K562 (cell line): ENCODE measurements around the gene WASF2. TPM values are rescaled to one million over a fixed set of nuclear protein-coding genes. Genes with fewer than 3 reads are reported as not detected.

Source experiments
- EGR1 ChIP-seq: fragments of 450-650 bp; conservative IDR thresholded peaks from 2 replicates; pipeline ENCODE4 v1.6.1; 2017; ENCODE audit warnings: mild to moderate bottlenecking
- GABPB1 ChIP-seq: sonication (generic); formaldehyde crosslinking; IDR thresholded peaks from 2 replicates; pipeline ENCODE4 v1.8.0; 2022; ENCODE audit warnings: mild to moderate bottlenecking, missing genetic modification reagents
- HMGN3 ChIP-seq: IDR thresholded peaks from 2 replicates; pipeline ENCODE4 v1.6.1; 2011; ENCODE audit warnings: borderline replicate concordance, low read depth, mild to moderate bottlenecking, mixed read lengths, low read length; ENCODE audit not compliant: insufficient read length; ENCODE audit errors: extremely low read depth
- IRF1 ChIP-seq: sonication (generic); formaldehyde crosslinking; IDR thresholded peaks from 2 replicates; pipeline ENCODE4 v1.8.0; 2022; ENCODE audit warnings: missing genetic modification reagents, mild to moderate bottlenecking, borderline replicate concordance
- NEUROD1 ChIP-seq: fragments of 150-350 bp; IDR thresholded peaks from 2 replicates; pipeline ENCODE4 v1.6.1; 2014; ENCODE audit warnings: borderline replicate concordance, low read length, low read depth; ENCODE audit not compliant: partially characterized antibody
- NRF1 ChIP-seq, 2 experiments: fragments of 450-650 bp; IDR thresholded peaks in 1 of 2; conservative IDR thresholded peaks in 1 of 2; 2 replicates each; pipeline ENCODE4 v1.6.1; 2014; ENCODE audit warnings: mild to moderate bottlenecking in 2 of 2
- PHF8 ChIP-seq: fragments of 200-600 bp; sonication (generic); IDR thresholded peaks from 2 replicates; pipeline ENCODE4 v1.6.1; 2012; ENCODE audit warnings: mixed run types, mild to moderate bottlenecking, inconsistent platforms, low read length, moderate library complexity, borderline replicate concordance
- PKNOX1 ChIP-seq: fragments of 450-650 bp; IDR thresholded peaks from 2 replicates; pipeline ENCODE4 v1.6.1; 2016
- RAD21 ChIP-seq, 2 experiments: fragments of 250-450 bp in 1 of 2; fragments of 450-650 bp in 1 of 2; sonication (Bioruptor Pico) in 1 of 2; formaldehyde crosslinking in 1 of 2; IDR thresholded peaks in 1 of 2; conservative IDR thresholded peaks in 1 of 2; 2 replicates each; pipeline versions ENCODE4 v1.4.0 to v1.8.0; 2020 to 2022; ENCODE audit warnings: mild to moderate bottlenecking in 2 of 2, moderate library complexity in 1 of 2
- RBFOX2 ChIP-seq: fragments of 200-400 bp; formaldehyde crosslinking; IDR thresholded peaks from 2 replicates; pipeline ENCODE4 v1.6.1; 2017; ENCODE audit warnings: low read depth, mild to moderate bottlenecking, low read length, moderate library complexity
- ZBTB7A ChIP-seq: IDR thresholded peaks from 2 replicates; pipeline ENCODE4 v1.6.1; 2011; ENCODE audit warnings: low read depth, mild to moderate bottlenecking, low read length, moderate library complexity, borderline replicate concordance; ENCODE audit not compliant: control insufficient read depth
- ZNF609 ChIP-seq: sonication (generic); formaldehyde crosslinking; IDR thresholded peaks from 2 replicates; pipeline ENCODE4 v1.8.1; 2023; ENCODE audit warnings: missing genetic modification reagents, mild to moderate bottlenecking, borderline replicate concordance
- polyA plus RNA-seq, 8 experiments: library from polyadenylated mRNA; depleted of rRNA in 4 of 8; stranded (reverse) in 5 of 8; unstranded in 3 of 8; fragments of >200 nt; fragmentation: Nextera tagmentation in 2 of 8; fragmentation: Illumina TruSeq in 1 of 8; extraction: Ambion mirVana in 2 of 8; extraction: Trizol in 1 of 8; gene quantifications; 2 replicates each; pipeline versions ENCODE4 v1.2.1 to v1.2.3, GENCODE V29; 2011 to 2014; ENCODE audit warnings: inconsistent platforms in 1 of 8, missing spikeins in 1 of 8
- total RNA-seq, 7 experiments: library from RNA; depleted of rRNA in 6 of 7; stranded (reverse); fragments of >200 nt in 6 of 7; fragmentation: Illumina TruSeq in 2 of 7; extraction: Trizol in 2 of 7; gene quantifications; 2 replicates each; pipeline versions ENCODE4 v1.2.1 to v1.2.3, GENCODE V29; 2011 to 2021; ENCODE audit warnings: low replicate concordance in 1 of 7

WASF2 gene
- total and polyA plus RNA-seq, 9 of the 15 experiments (the other 6 are each of a cell fraction or from before 2014, with no cell fraction given): 8.2 to 163 (median 31.2) TPM

- no peak for TF ChIP-seq IRF1
- peak; percentile 48 to 63; a peak in 3 of 4 replicates for TF ChIP-seq NRF1 (conservative IDR thresholded peaks at IDR 0.05 in 1 of 2, IDR thresholded peaks at IDR 0.05 in 1 of 2)
- peak; percentile 41; the same call in 1 of the 2 replicates for TF ChIP-seq PHF8
- peak; percentile 30; the same call in 1 of the 2 replicates for TF ChIP-seq EGR1
- peak; percentile 28 for TF ChIP-seq NEUROD1
- peak; percentile 51; the same call in 1 of the 2 replicates for TF ChIP-seq GABPB1 (CRISPR knock-in tag)
- peak; percentile 49 for TF ChIP-seq RBFOX2
- TF ChIP-seq PKNOX1: peak; percentile 46; the same call in 1 of the 2 replicates
- no peak for TF ChIP-seq RAD21 (CRISPR knock-in tag; conservative IDR thresholded peaks at IDR 0.05 in 1 of 2, IDR thresholded peaks at IDR 0.05 in 1 of 2)
- no peak for TF ChIP-seq ZNF609
- TF ChIP-seq ZBTB7A: peak; percentile 63; the same call in 1 of the 2 replicates
- TF ChIP-seq HMGN3: peak; percentile 62
- TF ChIP-seq, all 486 proteins: peak for 15
Measured at GRCh38 chr1:27383039-27383605, 106.8 kb downstream of the WASF2 start, which contains the start of gene CD164L2 (continued).
